WTC11 (cell line): ENCODE measurements around the gene MIAT. TPM values are rescaled to one million over a fixed set of nuclear protein-coding genes. Genes with fewer than 3 reads are reported as not detected.

Experiments
- ATAC-seq: fragments of 200-7000 bp; cut with Tn5 transposase; 2 replicates; pipeline ENCODE4 v1.10.0; 2021; ENCODE audit warnings: mild to moderate bottlenecking, moderate library complexity
- CTCF ChIA-PET: fragments of 300-600 bp; sonication (Branson Sonifier 250); formaldehyde crosslinking; loops from one replicate; lab custom pipeline; 2021; ENCODE audit warnings: antibody characterized with exemption; lab: Charles Lee
- POLR2A ChIA-PET: fragments of 350-600 bp; sonication (Branson Sonifier 250); formaldehyde crosslinking; loops from one replicate; lab custom pipeline; 2021; ENCODE audit warnings: antibody characterized with exemption; lab: Charles Lee
- DNase-seq: peaks from one replicate; pipeline ENCODE4 v3.0.0; 2021; ENCODE audit warnings: low spot score
- H3K27ac Mint-ChIP-seq: 2 replicates; pipeline ENCODE4 v1.8.0; 2021; ENCODE audit warnings: mixed read lengths
- H3K27me3 Mint-ChIP-seq: 2 replicates; pipeline ENCODE4 v1.8.0; 2021; ENCODE audit warnings: low read depth, mild to moderate bottlenecking, moderate library complexity, mixed read lengths
- H3K36me3 Mint-ChIP-seq: 2 replicates; pipeline ENCODE4 v1.8.0; 2021; ENCODE audit warnings: mixed read lengths
- H3K4me1 Mint-ChIP-seq: 2 replicates; pipeline ENCODE4 v1.8.0; 2022; ENCODE audit warnings: mixed read lengths
- H3K4me3 Mint-ChIP-seq: 2 replicates; pipeline ENCODE4 v1.8.0; 2021; ENCODE audit warnings: mild to moderate bottlenecking, moderate library complexity, mixed read lengths
- H3K9me3 Mint-ChIP-seq: 2 replicates; pipeline ENCODE4 v1.8.0; 2021; ENCODE audit warnings: mixed read lengths
- ATF1 ChIP-seq: sonication (generic); formaldehyde crosslinking; IDR thresholded peaks from 2 replicates; pipeline ENCODE4 v1.8.1; 2023; ENCODE audit warnings: mild to moderate bottlenecking, moderate library complexity, missing genetic modification reagents
- E2F4 ChIP-seq: sonication (generic); formaldehyde crosslinking; IDR thresholded peaks from 2 replicates; pipeline ENCODE4 v1.8.1; 2022; ENCODE audit warnings: low read depth, mild to moderate bottlenecking, moderate library complexity, missing genetic modification reagents, borderline replicate concordance
- ESRRA ChIP-seq: sonication (generic); formaldehyde crosslinking; IDR thresholded peaks from 2 replicates; pipeline ENCODE4 v1.8.1; 2022; ENCODE audit warnings: mild to moderate bottlenecking, missing genetic modification reagents, borderline replicate concordance
- FOXP1 ChIP-seq: sonication (generic); formaldehyde crosslinking; IDR thresholded peaks from 2 replicates; pipeline ENCODE4 v1.8.0; 2022; ENCODE audit warnings: missing genetic modification reagents, mild to moderate bottlenecking, moderate library complexity, borderline replicate concordance
- JUN ChIP-seq: sonication (generic); formaldehyde crosslinking; IDR thresholded peaks from 2 replicates; pipeline ENCODE4 v1.8.0; 2023; ENCODE audit warnings: mild to moderate bottlenecking, missing genetic modification reagents
- MXD4 ChIP-seq: fragments of 250-450 bp; sonication (Bioruptor Pico); IDR thresholded peaks from 2 replicates; pipeline ENCODE4 v1.8.0; 2021; ENCODE audit warnings: mild to moderate bottlenecking, moderate library complexity, borderline replicate concordance
- NFYB ChIP-seq: sonication (generic); formaldehyde crosslinking; conservative IDR thresholded peaks from 2 replicates; pipeline ENCODE4 v1.8.0; 2022; ENCODE audit warnings: low read depth, missing genetic modification reagents
- RELA ChIP-seq: sonication (generic); formaldehyde crosslinking; IDR thresholded peaks from 2 replicates; pipeline ENCODE4 v1.8.1; 2022; ENCODE audit warnings: missing genetic modification reagents, mild to moderate bottlenecking, borderline replicate concordance
- SMAD3 ChIP-seq: sonication (generic); formaldehyde crosslinking; IDR thresholded peaks from 2 replicates; pipeline ENCODE4 v1.8.0; 2022; ENCODE audit warnings: missing genetic modification reagents, mild to moderate bottlenecking, borderline replicate concordance
- STAT6 ChIP-seq: sonication (generic); formaldehyde crosslinking; conservative IDR thresholded peaks from 2 replicates; pipeline ENCODE4 v1.8.1; 2023; ENCODE audit warnings: mild to moderate bottlenecking, low read depth, missing genetic modification reagents, moderate library complexity
- TEAD4 ChIP-seq: sonication (generic); formaldehyde crosslinking; IDR thresholded peaks from 2 replicates; pipeline ENCODE4 v1.8.0; 2022; ENCODE audit warnings: mild to moderate bottlenecking, missing genetic modification reagents
- TP53 ChIP-seq: sonication (generic); formaldehyde crosslinking; IDR thresholded peaks from 2 replicates; pipeline ENCODE4 v1.8.1; 2023; ENCODE audit warnings: mild to moderate bottlenecking, missing genetic modification reagents
- ZNF219 ChIP-seq: sonication (generic); formaldehyde crosslinking; IDR thresholded peaks from 2 replicates; pipeline ENCODE4 v1.8.0; 2023; ENCODE audit warnings: missing genetic modification reagents, mild to moderate bottlenecking, borderline replicate concordance
- ZNF317 ChIP-seq: sonication (generic); formaldehyde crosslinking; IDR thresholded peaks from 2 replicates; pipeline ENCODE4 v1.8.1; 2023; ENCODE audit warnings: low read depth, mild to moderate bottlenecking, moderate library complexity, missing genetic modification reagents, borderline replicate concordance
- ZNF423 ChIP-seq: fragments of 250-450 bp; sonication (Bioruptor Pico); IDR thresholded peaks from 2 replicates; pipeline ENCODE4 v2.1.2; 2022; ENCODE audit warnings: mild to moderate bottlenecking, moderate library complexity
- total RNA-seq: library from RNA; stranded (reverse); gene quantifications from 3 replicates; pipeline ENCODE4 v1.2.3, GENCODE V29; 2021
- TF ChIP-seq, protein P1 (sequence below): sonication (generic); formaldehyde crosslinking; IDR thresholded peaks from 2 replicates; pipeline ENCODE4 v1.8.0; 2023; ENCODE audit warnings: missing genetic modification reagents
- TF ChIP-seq, protein P2 (sequence below): sonication (generic); formaldehyde crosslinking; IDR thresholded peaks from 2 replicates; pipeline ENCODE4 v1.8.0; 2022; ENCODE audit warnings: missing genetic modification reagents
- TF ChIP-seq, protein P3 (sequence below): fragments of 200-600 bp; IDR thresholded peaks from 2 replicates; pipeline ENCODE4 v1.8.0; 2022; ENCODE audit warnings: antibody characterized with exemption
- TF ChIP-seq, protein P4 (sequence below): fragments of 250-450 bp; sonication (Bioruptor Pico); conservative IDR thresholded peaks from 2 replicates; pipeline ENCODE4 v1.9.0; 2021; ENCODE audit warnings: mild to moderate bottlenecking

The MIAT gene
- total RNA-seq, 1 experiment from 2014 or later = 50.7 TPM

DNA sequence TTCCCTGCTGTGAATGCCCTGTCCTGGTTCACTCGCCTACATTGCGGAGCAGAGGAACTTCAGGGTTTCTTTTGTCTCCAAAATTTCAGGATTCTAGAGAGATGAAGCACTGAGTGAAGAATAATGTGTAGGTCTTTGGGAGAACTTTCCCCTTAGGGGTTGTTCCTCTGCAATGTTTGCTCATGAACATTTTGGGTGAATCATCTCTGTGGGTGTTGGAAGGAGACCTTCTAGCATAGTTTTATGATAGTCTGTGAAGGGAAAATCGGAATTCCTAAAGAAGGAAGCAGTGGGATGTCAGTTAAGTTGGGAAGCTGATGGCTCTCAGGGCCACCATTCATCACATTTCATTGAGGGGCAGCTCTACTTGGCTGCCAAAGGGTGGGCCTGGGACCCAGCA is 64.8 kb downstream of the MIAT start:
- no peak for TF ChIP-seq JUN
- TF ChIP-seq, protein P1, sequence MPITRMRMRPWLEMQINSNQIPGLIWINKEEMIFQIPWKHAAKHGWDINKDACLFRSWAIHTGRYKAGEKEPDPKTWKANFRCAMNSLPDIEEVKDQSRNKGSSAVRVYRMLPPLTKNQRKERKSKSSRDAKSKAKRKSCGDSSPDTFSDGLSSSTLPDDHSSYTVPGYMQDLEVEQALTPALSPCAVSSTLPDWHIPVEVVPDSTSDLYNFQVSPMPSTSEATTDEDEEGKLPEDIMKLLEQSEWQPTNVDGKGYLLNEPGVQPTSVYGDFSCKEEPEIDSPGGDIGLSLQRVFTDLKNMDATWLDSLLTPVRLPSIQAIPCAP = no peak
- TF ChIP-seq ATF1 (CRISPR knock-in tag) = no peak
- TF ChIP-seq RELA (CRISPR knock-in tag) = no peak
- no peak for TF ChIP-seq NFYB
- no peak for TF ChIP-seq STAT6
- TF ChIP-seq E2F4 (CRISPR knock-in tag) = no peak
- no peak for TF ChIP-seq ZNF317 (CRISPR knock-in tag)
- no peak for TF ChIP-seq SMAD3 (CRISPR knock-in tag)
- no peak for TF ChIP-seq FOXP1 (CRISPR knock-in tag)
- no peak for TF ChIP-seq TP53
- TF ChIP-seq, protein P2, sequence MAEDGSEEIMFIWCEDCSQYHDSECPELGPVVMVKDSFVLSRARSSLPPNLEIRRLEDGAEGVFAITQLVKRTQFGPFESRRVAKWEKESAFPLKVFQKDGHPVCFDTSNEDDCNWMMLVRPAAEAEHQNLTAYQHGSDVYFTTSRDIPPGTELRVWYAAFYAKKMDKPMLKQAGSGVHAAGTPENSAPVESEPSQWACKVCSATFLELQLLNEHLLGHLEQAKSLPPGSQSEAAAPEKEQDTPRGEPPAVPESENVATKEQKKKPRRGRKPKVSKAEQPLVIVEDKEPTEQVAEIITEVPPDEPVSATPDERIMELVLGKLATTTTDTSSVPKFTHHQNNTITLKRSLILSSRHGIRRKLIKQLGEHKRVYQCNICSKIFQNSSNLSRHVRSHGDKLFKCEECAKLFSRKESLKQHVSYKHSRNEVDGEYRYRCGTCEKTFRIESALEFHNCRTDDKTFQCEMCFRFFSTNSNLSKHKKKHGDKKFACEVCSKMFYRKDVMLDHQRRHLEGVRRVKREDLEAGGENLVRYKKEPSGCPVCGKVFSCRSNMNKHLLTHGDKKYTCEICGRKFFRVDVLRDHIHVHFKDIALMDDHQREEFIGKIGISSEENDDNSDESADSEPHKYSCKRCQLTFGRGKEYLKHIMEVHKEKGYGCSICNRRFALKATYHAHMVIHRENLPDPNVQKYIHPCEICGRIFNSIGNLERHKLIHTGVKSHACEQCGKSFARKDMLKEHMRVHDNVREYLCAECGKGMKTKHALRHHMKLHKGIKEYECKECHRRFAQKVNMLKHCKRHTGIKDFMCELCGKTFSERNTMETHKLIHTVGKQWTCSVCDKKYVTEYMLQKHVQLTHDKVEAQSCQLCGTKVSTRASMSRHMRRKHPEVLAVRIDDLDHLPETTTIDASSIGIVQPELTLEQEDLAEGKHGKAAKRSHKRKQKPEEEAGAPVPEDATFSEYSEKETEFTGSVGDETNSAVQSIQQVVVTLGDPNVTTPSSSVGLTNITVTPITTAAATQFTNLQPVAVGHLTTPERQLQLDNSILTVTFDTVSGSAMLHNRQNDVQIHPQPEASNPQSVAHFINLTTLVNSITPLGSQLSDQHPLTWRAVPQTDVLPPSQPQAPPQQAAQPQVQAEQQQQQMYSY (CRISPR knock-in tag) = no peak
- TF ChIP-seq ZNF219 (CRISPR knock-in tag) = no peak
- TF ChIP-seq MXD4 = no peak
- TF ChIP-seq, protein P3, sequence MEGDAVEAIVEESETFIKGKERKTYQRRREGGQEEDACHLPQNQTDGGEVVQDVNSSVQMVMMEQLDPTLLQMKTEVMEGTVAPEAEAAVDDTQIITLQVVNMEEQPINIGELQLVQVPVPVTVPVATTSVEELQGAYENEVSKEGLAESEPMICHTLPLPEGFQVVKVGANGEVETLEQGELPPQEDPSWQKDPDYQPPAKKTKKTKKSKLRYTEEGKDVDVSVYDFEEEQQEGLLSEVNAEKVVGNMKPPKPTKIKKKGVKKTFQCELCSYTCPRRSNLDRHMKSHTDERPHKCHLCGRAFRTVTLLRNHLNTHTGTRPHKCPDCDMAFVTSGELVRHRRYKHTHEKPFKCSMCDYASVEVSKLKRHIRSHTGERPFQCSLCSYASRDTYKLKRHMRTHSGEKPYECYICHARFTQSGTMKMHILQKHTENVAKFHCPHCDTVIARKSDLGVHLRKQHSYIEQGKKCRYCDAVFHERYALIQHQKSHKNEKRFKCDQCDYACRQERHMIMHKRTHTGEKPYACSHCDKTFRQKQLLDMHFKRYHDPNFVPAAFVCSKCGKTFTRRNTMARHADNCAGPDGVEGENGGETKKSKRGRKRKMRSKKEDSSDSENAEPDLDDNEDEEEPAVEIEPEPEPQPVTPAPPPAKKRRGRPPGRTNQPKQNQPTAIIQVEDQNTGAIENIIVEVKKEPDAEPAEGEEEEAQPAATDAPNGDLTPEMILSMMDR = no peak
- TF ChIP-seq, protein P4, sequence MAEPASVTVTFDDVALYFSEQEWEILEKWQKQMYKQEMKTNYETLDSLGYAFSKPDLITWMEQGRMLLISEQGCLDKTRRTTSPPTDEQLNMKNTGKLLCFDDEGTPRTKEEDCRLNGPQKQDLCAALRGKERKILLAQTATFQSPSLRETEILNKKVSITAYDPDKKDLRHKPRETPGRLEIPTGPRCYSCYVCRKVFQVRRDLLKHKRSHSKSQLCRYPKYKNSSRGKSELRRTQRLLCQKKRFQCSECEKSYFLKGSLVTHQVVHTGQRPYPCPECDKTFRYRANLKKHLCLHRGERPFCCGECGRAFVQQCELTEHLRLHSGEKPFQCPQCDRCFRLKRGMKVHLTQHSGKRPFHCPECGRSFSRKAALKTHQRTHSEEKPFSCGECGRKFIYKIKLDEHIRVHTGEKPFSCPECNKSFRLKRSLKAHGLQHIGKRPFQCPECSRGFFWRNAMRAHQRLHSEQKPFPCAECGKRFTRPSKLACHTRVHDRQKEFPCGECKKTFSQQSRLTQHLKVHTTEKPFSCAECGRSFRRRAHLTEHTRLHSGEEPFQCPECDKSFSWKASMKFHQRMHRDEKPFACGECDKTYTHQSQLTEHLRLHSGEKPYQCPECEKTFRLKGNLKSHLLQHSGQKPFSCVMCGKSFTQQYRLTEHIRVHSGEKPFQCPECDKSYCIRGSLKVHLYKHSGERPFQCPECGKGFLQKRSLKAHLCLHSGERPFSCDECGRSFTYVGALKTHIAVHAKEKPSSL (CRISPR knock-in tag) = no peak
- TF ChIP-seq TEAD4 (CRISPR knock-in tag) = no peak
- TF ChIP-seq ESRRA = no peak
- TF ChIP-seq ZNF423 (CRISPR knock-in tag) = no peak
- CTCF ChIA-PET = interaction anchor here (0.6 to 0.7 kb wide), 2 partner anchors 34 to 221 kb away, joined by 3 to 4 read pairs; no protein-coding TSS in a partner anchor
- H3K27ac Mint-ChIP-seq = no peak overlapping the region
- no peaks in the 10 kb centered on the region; the same call in 1 of the 2 replicates for H3K27me3 Mint-ChIP-seq
- POLR2A ChIA-PET = no interaction called here
- peaks cover 8% of the 10 kb centered on the region for H3K9me3 Mint-ChIP-seq
- H3K4me3 Mint-ChIP-seq = no peak overlapping the region
- ATAC-seq (no peak), DNase-seq (no peak)
- H3K36me3 Mint-ChIP-seq = peaks cover 7% of the 10 kb centered on the region
- H3K4me1 Mint-ChIP-seq = peaks cover 5% of the 10 kb centered on the region
